Measurements from ENCODE around the gene ZNF789. TPM values are rescaled to one million over a fixed set of nuclear protein-coding genes. Genes with fewer than 3 reads are reported as not detected.
A peak's percentile ranks its signal among the peaks of the same experiment; 100 is the strongest.

The ZNF789 gene
- total and polyA plus RNA-seq, 2 of the 13 experiments (the other 11 are each of a cell fraction or from before 2014, with no cell fraction given), result 19.8 to 25.1 TPM

- TF ChIP-seq ZNF687 (CRISPR knock-in tag; IDR thresholded peaks at IDR 0.05) (peak; percentile 92), DRAP1 (CRISPR knock-in tag; IDR thresholded peaks at IDR 0.05) (peak; percentile 48; the same call in 1 of the 2 replicates), KLF16 (CRISPR knock-in tag; IDR thresholded peaks at IDR 0.05) (peak in 1 of 2 experiments; percentile 80; a peak in 1 of 4 replicates), RFX1 (IDR thresholded peaks at IDR 0.05) (no peak), ZNF121 (CRISPR knock-in tag; IDR thresholded peaks at IDR 0.05) (0 out of 2 replicates have a peak, but pooled peaks have one; percentile 15), ZNF30 (CRISPR knock-in tag; IDR thresholded peaks at IDR 0.05) (no peak), TEAD2 (CRISPR knock-in tag; IDR thresholded peaks at IDR 0.05) (no peak), POLR2A (IDR thresholded peaks at IDR 0.05; ENCODE audit: insufficient read depth in 1 of 2, low read depth in 2 of 2, low read length in 2 of 2) (peak; percentile 52 to 91; a peak in 3 of 4 replicates), ZNF431 (CRISPR knock-in tag; IDR thresholded peaks at IDR 0.05; ENCODE audit: borderline replicate concordance, low read depth) (peak; percentile 59; the same call in 1 of the 2 replicates), ZBTB26 (CRISPR knock-in tag; IDR thresholded peaks at IDR 0.05; ENCODE audit: borderline replicate concordance) (no peak), ZFP1 (CRISPR knock-in tag; IDR thresholded peaks at IDR 0.05) (no peak), ATF1 (CRISPR knock-in tag; IDR thresholded peaks at IDR 0.05) (no peak), TRAFD1 (CRISPR knock-in tag; IDR thresholded peaks at IDR 0.05; ENCODE audit: borderline replicate concordance) (no peak), THAP11 (CRISPR knock-in tag; IDR thresholded peaks at IDR 0.05) (peak; percentile 94), FOXO1 (CRISPR knock-in tag; IDR thresholded peaks at IDR 0.05) (peak; percentile 49; the same call in 1 of the 2 replicates), TBP (CRISPR knock-in tag; IDR thresholded peaks at IDR 0.05) (no peak), JUN (CRISPR knock-in tag; IDR thresholded peaks at IDR 0.05) (peak; percentile 79; the same call in 1 of the 2 replicates), GPBP1L1 (CRISPR knock-in tag; IDR thresholded peaks at IDR 0.05) (no peak), ZBTB14 (CRISPR knock-in tag; IDR thresholded peaks at IDR 0.05) (no peak)
These were observed 33.9 kb upstream of the ZNF789 start, which contains the start of the genes CPSF4 and PTCD1 (continued) for GRCh38 chr7:99438573-99439480.

Data from HepG2 (cell line).